HEK293 (cell line): ENCODE measurements around the gene NECTIN2.

ENCODE experiments used
- GLI2 ChIP-seq: fragments of 450-650 bp; formaldehyde crosslinking; IDR thresholded peaks from 2 replicates; pipeline ENCODE4; 2017; ENCODE audit warnings: missing biosample characterization, missing genetic modification characterization, low read depth, borderline replicate concordance
- GLI4 ChIP-seq: fragments of 450-650 bp; formaldehyde crosslinking; IDR thresholded peaks from 2 replicates; pipeline ENCODE4 v1.5.1; 2016; ENCODE audit warnings: missing biosample characterization, missing genetic modification characterization
- KLF10 ChIP-seq: fragments of 450-650 bp; IDR thresholded peaks from 2 replicates; pipeline ENCODE4 v1.5.1; 2018; ENCODE audit warnings: missing biosample characterization, mild to moderate bottlenecking, missing genetic modification characterization
- KLF8 ChIP-seq: fragments of 450-650 bp; formaldehyde crosslinking; IDR thresholded peaks from 2 replicates; pipeline ENCODE4 v1.5.1; 2016; ENCODE audit warnings: missing biosample characterization, missing genetic modification characterization
- PRDM1 ChIP-seq: fragments of 450-650 bp; formaldehyde crosslinking; IDR thresholded peaks from 2 replicates; pipeline ENCODE4; 2016; ENCODE audit warnings: missing biosample characterization, missing genetic modification characterization
- PRDM10 ChIP-seq: fragments of 450-650 bp; formaldehyde crosslinking; IDR thresholded peaks from 2 replicates; pipeline ENCODE4 v1.5.1; 2016; ENCODE audit warnings: missing biosample characterization, missing genetic modification characterization
- PRDM2 ChIP-seq: fragments of 450-650 bp; formaldehyde crosslinking; IDR thresholded peaks from 2 replicates; pipeline ENCODE4 v1.5.1; 2016; ENCODE audit warnings: missing biosample characterization, missing genetic modification characterization, borderline replicate concordance
- TRIM28 ChIP-seq: IDR thresholded peaks from 2 replicates; pipeline ENCODE4 v1.6.1; 2011; ENCODE audit warnings: low read length, control low read depth, borderline replicate concordance
- ZBTB20 ChIP-seq: fragments of 450-650 bp; formaldehyde crosslinking; IDR thresholded peaks from 2 replicates; pipeline ENCODE4 v1.5.1; 2016; ENCODE audit warnings: missing biosample characterization, missing genetic modification characterization
- ZFP41 ChIP-seq: fragments of 450-650 bp; formaldehyde crosslinking; IDR thresholded peaks from 2 replicates; pipeline ENCODE4 v1.5.1; 2016; ENCODE audit warnings: missing biosample characterization, missing genetic modification characterization, borderline replicate concordance
- ZNF16 ChIP-seq: fragments of 450-650 bp; formaldehyde crosslinking; IDR thresholded peaks from 2 replicates; pipeline ENCODE4 v1.5.1; 2016; ENCODE audit warnings: low read depth, missing biosample characterization, missing genetic modification characterization
- ZNF175 ChIP-seq: fragments of 450-650 bp; formaldehyde crosslinking; IDR thresholded peaks from 2 replicates; pipeline ENCODE4 v1.5.1; 2016; ENCODE audit warnings: missing biosample characterization, missing genetic modification characterization
- ZNF266 ChIP-seq: fragments of 450-650 bp; formaldehyde crosslinking; IDR thresholded peaks from 2 replicates; pipeline ENCODE4 v1.5.1; 2016; ENCODE audit warnings: missing biosample characterization, missing genetic modification characterization, low read depth
- ZNF366 ChIP-seq: fragments of 450-650 bp; formaldehyde crosslinking; conservative IDR thresholded peaks from 2 replicates; pipeline ENCODE4 v1.5.1; 2016; ENCODE audit warnings: missing biosample characterization, missing genetic modification characterization
- ZNF514 ChIP-seq: fragments of 450-650 bp; formaldehyde crosslinking; IDR thresholded peaks from 2 replicates; pipeline ENCODE4 v1.5.1; 2016; ENCODE audit warnings: missing biosample characterization, missing genetic modification characterization
- ZNF626 ChIP-seq: fragments of 450-650 bp; sonication (Bioruptor Pico); formaldehyde crosslinking; IDR thresholded peaks from 2 replicates; pipeline ENCODE4 v1.5.1; 2018; ENCODE audit warnings: missing biosample characterization, missing genetic modification characterization, inconsistent platforms
- ZNF629 ChIP-seq: fragments of 450-650 bp; formaldehyde crosslinking; IDR thresholded peaks from 2 replicates; pipeline ENCODE4 v1.5.1; 2017; ENCODE audit warnings: missing biosample characterization, missing genetic modification characterization
- ZNF639 ChIP-seq: fragments of 450-650 bp; formaldehyde crosslinking; IDR thresholded peaks from 2 replicates; pipeline ENCODE4 v1.5.1; 2016; ENCODE audit warnings: missing biosample characterization, missing genetic modification characterization
- ZNF658 ChIP-seq: fragments of 450-650 bp; formaldehyde crosslinking; IDR thresholded peaks from 2 replicates; pipeline ENCODE4; 2016; ENCODE audit warnings: missing biosample characterization, missing genetic modification characterization
- ZNF660 ChIP-seq: fragments of 450-650 bp; IDR thresholded peaks from 2 replicates; pipeline ENCODE4 v1.5.1; 2018; ENCODE audit warnings: missing biosample characterization, mild to moderate bottlenecking, missing genetic modification characterization
- ZNF701 ChIP-seq: fragments of 450-650 bp; formaldehyde crosslinking; IDR thresholded peaks from 2 replicates; pipeline ENCODE4 v1.5.1; 2016; ENCODE audit warnings: missing biosample characterization, missing genetic modification characterization
- ZNF76 ChIP-seq: fragments of 450-650 bp; formaldehyde crosslinking; IDR thresholded peaks from 2 replicates; pipeline ENCODE4; 2016; ENCODE audit warnings: low read depth, missing biosample characterization, missing genetic modification characterization, borderline replicate concordance
- TF ChIP-seq, protein P1 (sequence below): fragments of 450-650 bp; formaldehyde crosslinking; IDR thresholded peaks from 2 replicates; pipeline ENCODE4 v1.5.1; 2016; ENCODE audit warnings: missing biosample characterization, missing genetic modification characterization
- TF ChIP-seq, protein P2 (sequence below): fragments of 450-650 bp; formaldehyde crosslinking; IDR thresholded peaks from 2 replicates; pipeline ENCODE4 v1.5.1; 2017; ENCODE audit warnings: missing biosample characterization, missing genetic modification characterization
- TF ChIP-seq, protein P3 (sequence below): fragments of 450-650 bp; formaldehyde crosslinking; IDR thresholded peaks from 2 replicates; pipeline ENCODE4 v1.5.1; 2016; ENCODE audit warnings: missing biosample characterization, missing genetic modification characterization

Gene NECTIN2

DNA sequence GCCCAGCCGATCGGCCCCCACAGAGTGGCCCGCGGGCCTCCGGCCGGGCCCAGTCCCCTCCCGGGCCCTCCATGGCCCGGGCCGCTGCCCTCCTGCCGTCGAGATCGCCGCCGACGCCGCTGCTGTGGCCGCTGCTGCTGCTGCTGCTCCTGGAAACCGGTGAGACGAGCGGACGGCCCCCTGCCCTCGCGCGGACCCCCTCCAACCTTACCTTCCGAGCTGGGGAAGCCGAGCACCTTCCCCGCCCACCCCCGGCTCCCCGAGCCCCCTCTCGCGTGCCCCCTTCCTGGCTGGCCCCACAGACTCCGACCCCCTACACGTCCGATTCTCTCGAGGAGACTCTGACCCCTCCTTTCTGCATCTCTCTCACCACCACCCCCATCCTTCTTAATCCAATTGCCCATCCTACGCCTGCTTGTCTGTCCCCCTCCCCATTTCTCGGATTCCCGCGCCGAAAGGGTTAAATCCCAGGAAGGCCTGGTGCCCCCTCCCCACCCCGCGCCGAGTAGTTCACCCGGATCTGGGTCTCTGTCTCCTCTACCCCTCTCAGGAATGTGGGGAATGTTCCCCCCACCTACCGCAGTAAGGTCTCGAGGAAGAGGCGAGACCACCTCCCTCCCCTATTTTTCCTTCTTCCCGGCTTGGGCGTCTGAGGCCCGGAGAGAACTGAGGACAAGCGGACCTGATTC is 502 bp downstream of the NECTIN2 start (continued):
- TF ChIP-seq ZNF660 (tag by site-specific recombination) (no peak), ZNF626 (tag by site-specific recombination) (no peak), ZNF639 (tag by site-specific recombination) (no peak), PRDM2 (no peak), KLF8 (tag by site-specific recombination) (no peak), ZNF701 (tag by site-specific recombination) (no peak), PRDM10 (tag by site-specific recombination) (peak; percentile 58), ZNF658 (tag by site-specific recombination) (no peak), ZNF266 (tag by site-specific recombination) (no peak), TRIM28 (no peak), GLI2 (tag by site-specific recombination) (no peak), KLF10 (tag by site-specific recombination) (no peak), ZNF76 (tag by site-specific recombination) (no peak), PRDM1 (tag by site-specific recombination) (no peak), ZFP41 (no peak), ZNF175 (tag by site-specific recombination) (no peak), ZNF366 (no peak), ZNF514 (tag by site-specific recombination) (no peak), ZNF16 (no peak), ZBTB20 (tag by site-specific recombination) (0 out of 2 replicates have a peak, but pooled peaks have one; percentile 36), GLI4 (tag by site-specific recombination) (no peak), ZNF629 (tag by site-specific recombination) (no peak; the same call in 1 of the 2 replicates)
- TF ChIP-seq, protein P1, sequence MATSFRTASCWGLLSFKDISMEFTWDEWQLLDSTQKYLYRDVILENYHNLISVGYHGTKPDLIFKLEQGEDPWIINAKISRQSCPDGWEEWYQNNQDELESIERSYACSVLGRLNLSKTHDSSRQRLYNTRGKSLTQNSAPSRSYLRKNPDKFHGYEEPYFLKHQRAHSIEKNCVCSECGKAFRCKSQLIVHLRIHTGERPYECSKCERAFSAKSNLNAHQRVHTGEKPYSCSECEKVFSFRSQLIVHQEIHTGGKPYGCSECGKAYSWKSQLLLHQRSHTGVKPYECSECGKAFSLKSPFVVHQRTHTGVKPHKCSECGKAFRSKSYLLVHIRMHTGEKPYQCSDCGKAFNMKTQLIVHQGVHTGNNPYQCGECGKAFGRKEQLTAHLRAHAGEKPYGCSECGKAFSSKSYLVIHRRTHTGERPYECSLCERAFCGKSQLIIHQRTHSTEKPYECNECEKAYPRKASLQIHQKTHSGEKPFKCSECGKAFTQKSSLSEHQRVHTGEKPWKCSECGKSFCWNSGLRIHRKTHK (tag by site-specific recombination) = no peak
- TF ChIP-seq, protein P2, sequence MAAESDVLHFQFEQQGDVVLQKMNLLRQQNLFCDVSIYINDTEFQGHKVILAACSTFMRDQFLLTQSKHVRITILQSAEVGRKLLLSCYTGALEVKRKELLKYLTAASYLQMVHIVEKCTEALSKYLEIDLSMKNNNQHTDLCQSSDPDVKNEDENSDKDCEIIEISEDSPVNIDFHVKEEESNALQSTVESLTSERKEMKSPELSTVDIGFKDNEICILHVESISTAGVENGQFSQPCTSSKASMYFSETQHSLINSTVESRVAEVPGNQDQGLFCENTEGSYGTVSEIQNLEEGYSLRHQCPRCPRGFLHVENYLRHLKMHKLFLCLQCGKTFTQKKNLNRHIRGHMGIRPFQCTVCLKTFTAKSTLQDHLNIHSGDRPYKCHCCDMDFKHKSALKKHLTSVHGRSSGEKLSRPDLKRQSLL (tag by site-specific recombination) = no peak
- TF ChIP-seq, protein P3, sequence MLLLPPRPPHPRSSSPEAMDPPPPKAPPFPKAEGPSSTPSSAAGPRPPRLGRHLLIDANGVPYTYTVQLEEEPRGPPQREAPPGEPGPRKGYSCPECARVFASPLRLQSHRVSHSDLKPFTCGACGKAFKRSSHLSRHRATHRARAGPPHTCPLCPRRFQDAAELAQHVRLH (tag by site-specific recombination) = no peak
